Measurements from ENCODE around the gene PRSS57.

PRSS57 gene

GRCh38 chr19:725461-726089, 30.3 kb upstream of the PRSS57 start:
- TF ChIP-seq CTCF (IDR thresholded peaks at IDR 0.05) = no peak

- TF ChIP-seq CTCF (IDR thresholded peaks at IDR 0.05) = no peak
These were observed 28.5 kb upstream of the PRSS57 start for GRCh38 chr19:723714-724113.

GRCh38 chr19:723247-723646, 28.0 kb upstream of the PRSS57 start:
- TF ChIP-seq CTCF (IDR thresholded peaks at IDR 0.05) = no peak

GRCh38 chr19:722553-723101, 27.4 kb upstream of the PRSS57 start:
- no peak for TF ChIP-seq CTCF (IDR thresholded peaks at IDR 0.05)

GRCh38 chr19:720345-721160, 25.3 kb upstream of the PRSS57 start:
- TF ChIP-seq CTCF (IDR thresholded peaks at IDR 0.05) = no peak

GRCh38 chr19:719636-720344, 24.5 kb upstream of the PRSS57 start:
- no peak for TF ChIP-seq CTCF (IDR thresholded peaks at IDR 0.05)

- no peak for TF ChIP-seq CTCF (IDR thresholded peaks at IDR 0.05)
These were observed 23.8 kb upstream of the PRSS57 start for GRCh38 chr19:718991-719512.
